Trophoblast cell (in vitro differentiated cells and primary cell): ENCODE data around the gene KRTAP7-1. TPM values are rescaled to one million over a fixed set of nuclear protein-coding genes. Genes with fewer than 3 reads are reported as not detected.

Experiments used
- DNase-seq, 2 donors: peaks; one replicate each; pipeline ENCODE4 v3.0.0-alpha.2; 2016
- H2AFZ ChIP-seq: 2 replicates; pipeline ENCODE4 v1.6.1; 2013; ENCODE audit warnings: low read length, moderate library complexity, mild to moderate bottlenecking; ENCODE audit not compliant: insufficient read depth, poor library complexity
- H2AK5ac ChIP-seq: 2 replicates; pipeline ENCODE4 v1.6.1; 2013; ENCODE audit warnings: mild to moderate bottlenecking, low read length
- H2BK120ac ChIP-seq: 2 replicates; pipeline ENCODE4 v1.6.1; 2013; ENCODE audit warnings: low read length, mild to moderate bottlenecking, moderate library complexity; ENCODE audit not compliant: insufficient read depth, poor library complexity
- H2BK12ac ChIP-seq: 2 replicates; pipeline ENCODE4 v1.6.1; 2013; ENCODE audit warnings: mild to moderate bottlenecking, low read length, moderate library complexity
- H2BK5ac ChIP-seq: 2 replicates; pipeline ENCODE4 v1.6.1; 2013; ENCODE audit warnings: low read length, low read depth, moderate library complexity, mild to moderate bottlenecking; ENCODE audit not compliant: poor library complexity
- H3K14ac ChIP-seq: 2 replicates; pipeline ENCODE4 v1.6.1; 2013; ENCODE audit warnings: mild to moderate bottlenecking, low read length
- H3K18ac ChIP-seq: 2 replicates; pipeline ENCODE4 v1.6.1; 2013; ENCODE audit warnings: mild to moderate bottlenecking, low read length
- H3K23ac ChIP-seq: 2 replicates; pipeline ENCODE4 v1.6.1; 2013; ENCODE audit warnings: low read length
- H3K27ac ChIP-seq: 2 replicates; pipeline ENCODE4 v1.5.1; 2013; ENCODE audit warnings: low read depth, mild to moderate bottlenecking, inconsistent platforms, low read length, moderate library complexity
- H3K27me3 ChIP-seq: 2 replicates; pipeline ENCODE4 v1.6.1; 2013; ENCODE audit warnings: inconsistent platforms, mild to moderate bottlenecking, low read length, moderate library complexity; ENCODE audit not compliant: insufficient read depth
- H3K36me3 ChIP-seq, 2 experiments: 1 replicate in 1 of 2; 2 replicates in 1 of 2; pipeline ENCODE4 v1.6.1; 2013; ENCODE audit warnings: low read length in 2 of 2, mild to moderate bottlenecking in 2 of 2, moderate library complexity in 1 of 2; ENCODE audit not compliant: insufficient read depth in 2 of 2, control insufficient read depth in 1 of 2
- H3K4ac ChIP-seq: 2 replicates; pipeline ENCODE4 v1.6.1; 2013; ENCODE audit warnings: low read depth, mild to moderate bottlenecking, low read length, moderate library complexity
- H3K4me1 ChIP-seq, 2 experiments: 1 replicate in 1 of 2; 2 replicates in 1 of 2; pipeline ENCODE4 v1.6.1; 2013; ENCODE audit warnings: low read length in 2 of 2, mild to moderate bottlenecking in 2 of 2, moderate library complexity in 1 of 2; ENCODE audit not compliant: insufficient read depth in 2 of 2, control insufficient read depth in 1 of 2
- H3K4me2 ChIP-seq: 2 replicates; pipeline ENCODE4 v1.6.1; 2013; ENCODE audit warnings: inconsistent platforms, mild to moderate bottlenecking, low read length, moderate library complexity
- H3K4me3 ChIP-seq: 2 replicates; pipeline ENCODE4 v1.5.1; 2013; ENCODE audit warnings: mild to moderate bottlenecking, low read depth, low read length, inconsistent platforms
- H3K79me1 ChIP-seq: one replicate; pipeline ENCODE4 v1.6.1; 2013; ENCODE audit warnings: low read length
- H3K79me2 ChIP-seq: 2 replicates; pipeline ENCODE4 v1.6.1; 2013; ENCODE audit warnings: low read length, mild to moderate bottlenecking; ENCODE audit not compliant: control insufficient read depth, insufficient read depth, poor library complexity
- H3K9ac ChIP-seq: 2 replicates; pipeline ENCODE4 v1.6.1; 2013; ENCODE audit warnings: mild to moderate bottlenecking, low read length
- H3K9me3 ChIP-seq: 2 replicates; pipeline ENCODE4 v1.6.1; 2013; ENCODE audit warnings: low read depth, mild to moderate bottlenecking, control low read depth, inconsistent platforms, low read length; ENCODE audit not compliant: insufficient read depth
- H4K12ac ChIP-seq: 2 replicates; pipeline ENCODE4 v1.6.1; 2013; ENCODE audit warnings: low read depth, mild to moderate bottlenecking, low read length, moderate library complexity
- H4K8ac ChIP-seq: 2 replicates; pipeline ENCODE4 v1.6.1; 2013; ENCODE audit warnings: low read depth, mild to moderate bottlenecking, low read length, moderate library complexity
- H4K91ac ChIP-seq: one replicate; pipeline ENCODE4 v1.6.1; 2013; ENCODE audit warnings: low read depth, mild to moderate bottlenecking, low read length, moderate library complexity
- WGBS: extraction: QIAGEN DNeasy Blood & Tissue Kit; methylation state at CpG from one replicate; pipeline ENCODE4 v1.1.7; 2013; ENCODE audit warnings: missing lambda C conversion rate; ENCODE audit not compliant: insufficient read length, insufficient coverage; ENCODE audit errors: extremely low coverage; 5-methylcytosine and 5-hydroxymethylcytosine counted together
- polyA plus RNA-seq: library from polyadenylated mRNA; stranded (reverse); fragments of 200-250 nt; gene quantifications from 2 replicates; pipeline ENCODE4 v1.2.3, GENCODE V29; 2013

KRTAP7-1 gene
- polyA plus RNA-seq: not detected in 2 replicates

GRCh38 chr21:30829659-30830058, at the start of gene KRTAP7-1:
TSS of gene KRTAP7-1 (minus strand) at chr21:30829759. CDS start at chr21:30829698, 61 bp downstream.
- H3K27me3 ChIP-seq: no peaks in the 10 kb centered on the region
- H3K36me3 ChIP-seq: no peaks in the 10 kb centered on the region
- H3K79me2 ChIP-seq: no peaks in the 10 kb centered on the region
- H3K23ac ChIP-seq: no peak within 1 kb of the TSS
- no peak within 1 kb of the TSS for H2BK12ac ChIP-seq
- no peak within 1 kb of the TSS for H2AK5ac ChIP-seq
- H2BK120ac ChIP-seq: no peak within 1 kb of the TSS
- H4K91ac ChIP-seq: no peak within 1 kb of the TSS
- H2BK5ac ChIP-seq: no peak within 1 kb of the TSS
- no peak within 1 kb of the TSS for H3K18ac ChIP-seq
- no peak within 1 kb of the TSS for H3K27ac ChIP-seq
- no peak within 1 kb of the TSS for H3K4ac ChIP-seq
- no CpG with 5 or more reads among the region's 4 CpGs for WGBS
- H3K4me2 ChIP-seq: no peak within 1 kb of the TSS
- H3K4me1 ChIP-seq: no peaks in the 10 kb centered on the region
- no peak within 1 kb of the TSS for H3K14ac ChIP-seq
- no peak within 1 kb of the TSS for H3K4me3 ChIP-seq
- H3K9ac ChIP-seq: no peak within 1 kb of the TSS
- H4K12ac ChIP-seq: no peak within 1 kb of the TSS
- H3K9me3 ChIP-seq: no peaks in the 10 kb centered on the region
- no peaks in the 10 kb centered on the region for H3K79me1 ChIP-seq
- peak in 1 of 2 donors; percentile 9 for DNase-seq
- no peak within 1 kb of the TSS for H4K8ac ChIP-seq
- no peak within 1 kb of the TSS for H2AFZ ChIP-seq

GRCh38 chr21:30874526-30874925, 45.0 kb upstream of the KRTAP7-1 start:
- H3K14ac ChIP-seq: no peak overlapping the region
- no peak overlapping the region for H3K4ac ChIP-seq
- H2AFZ ChIP-seq: no peak overlapping the region
- H3K9ac ChIP-seq: no peak overlapping the region
- H3K27ac ChIP-seq: no peak overlapping the region
- no peaks in the 10 kb centered on the region for H3K9me3 ChIP-seq
- H3K4me1 ChIP-seq: no peaks in the 10 kb centered on the region
- H2BK5ac ChIP-seq: no peak overlapping the region
- WGBS: no CpG with 5 or more reads among the region's 2 CpGs
- H4K8ac ChIP-seq: no peak overlapping the region
- no peak overlapping the region for H3K18ac ChIP-seq
- H4K12ac ChIP-seq: no peak overlapping the region
- H3K4me2 ChIP-seq: no peak overlapping the region
- H4K91ac ChIP-seq: no peak overlapping the region
- H3K79me1 ChIP-seq: no peaks in the 10 kb centered on the region
- DNase-seq: no peak
- H2BK120ac ChIP-seq: no peak overlapping the region
- no peak overlapping the region for H2BK12ac ChIP-seq
- H3K27me3 ChIP-seq: no peaks in the 10 kb centered on the region
- H3K23ac ChIP-seq: no peak overlapping the region
- H2AK5ac ChIP-seq: no peak overlapping the region
- no peaks in the 10 kb centered on the region for H3K79me2 ChIP-seq
- no peak overlapping the region for H3K4me3 ChIP-seq
- no peaks in the 10 kb centered on the region for H3K36me3 ChIP-seq

DNA sequence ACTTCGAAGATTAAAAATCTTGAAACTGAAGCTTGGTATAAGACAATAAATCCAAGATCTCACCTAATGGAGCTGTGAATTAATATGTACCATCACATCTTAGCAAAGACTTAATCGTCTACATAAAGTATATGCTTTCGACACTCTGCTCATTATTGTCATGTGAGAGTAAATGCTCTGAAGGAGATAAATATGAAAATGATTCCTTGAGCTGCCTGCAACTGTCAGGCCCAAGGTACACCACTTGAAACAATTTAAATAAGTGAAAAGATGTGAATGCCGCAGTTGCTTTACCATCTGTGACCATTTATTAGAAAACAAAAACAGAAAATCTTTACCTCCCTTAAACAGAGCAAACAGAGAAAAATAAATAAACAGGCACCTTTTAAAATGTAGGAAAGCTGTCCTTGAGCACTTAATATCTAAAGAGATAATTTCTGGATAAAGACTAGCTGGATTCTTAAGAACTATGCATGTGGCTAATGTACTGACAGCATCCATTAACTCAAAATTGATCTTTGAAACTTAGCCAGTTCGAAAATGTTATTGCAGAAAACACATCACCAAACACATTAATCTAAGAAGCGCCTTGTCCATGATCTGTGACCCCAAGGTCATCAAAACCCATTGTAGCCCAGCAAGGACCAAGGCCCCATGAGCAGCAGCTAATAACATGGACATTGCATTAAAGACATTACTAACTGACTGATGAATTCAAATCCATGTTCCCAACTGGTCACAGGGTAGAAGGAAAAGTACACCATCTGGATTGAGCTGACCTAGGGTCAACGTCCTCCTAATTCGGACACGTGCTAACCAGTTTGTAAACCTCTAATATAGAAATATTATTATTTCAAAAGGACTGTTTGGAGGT, 18.3 kb upstream of the KRTAP7-1 start:
- H2AFZ ChIP-seq: no peak overlapping the region
- H2BK12ac ChIP-seq: no peak overlapping the region
- no peak overlapping the region for H2BK120ac ChIP-seq
- H3K9me3 ChIP-seq: no peaks in the 10 kb centered on the region
- H4K91ac ChIP-seq: no peak overlapping the region
- no peak overlapping the region for H3K18ac ChIP-seq
- H3K4me2 ChIP-seq: no peak overlapping the region
- H2BK5ac ChIP-seq: no peak overlapping the region
- no peaks in the 10 kb centered on the region for H3K79me2 ChIP-seq
- H3K9ac ChIP-seq: no peak overlapping the region
- no peaks in the 10 kb centered on the region for H3K27me3 ChIP-seq
- no peak overlapping the region for H2AK5ac ChIP-seq
- H3K4me3 ChIP-seq: no peak overlapping the region
- no peaks in the 10 kb centered on the region for H3K4me1 ChIP-seq
- no peaks in the 10 kb centered on the region for H3K36me3 ChIP-seq
- no peaks in the 10 kb centered on the region for H3K79me1 ChIP-seq
- no peak overlapping the region for H4K12ac ChIP-seq
- no peak overlapping the region for H4K8ac ChIP-seq
- no peak overlapping the region for H3K4ac ChIP-seq
- no CpG with 5 or more reads among the region's 9 CpGs for WGBS
- H3K14ac ChIP-seq: no peak overlapping the region
- H3K23ac ChIP-seq: no peak overlapping the region
- no peak overlapping the region for H3K27ac ChIP-seq
- DNase-seq: no peak

DNA sequence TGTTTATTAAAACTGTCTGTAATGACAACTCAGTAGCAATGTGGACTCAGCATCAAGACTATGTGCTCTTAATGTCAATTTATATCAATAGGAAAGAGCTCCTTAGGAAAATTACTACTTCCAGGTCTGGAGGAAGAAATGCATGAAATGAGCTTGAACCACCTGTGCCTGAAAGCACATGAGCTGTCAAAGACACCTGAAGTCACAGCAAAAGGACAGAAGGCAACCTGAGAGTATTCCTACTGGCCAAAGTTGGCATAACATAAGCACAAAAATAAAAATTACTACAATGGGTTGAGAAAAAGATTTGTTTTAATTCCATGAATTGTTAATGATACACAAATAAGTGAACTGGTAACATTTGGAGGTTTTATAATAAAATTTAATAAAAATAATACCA, 13.4 kb upstream of the KRTAP7-1 start:
- no peak for DNase-seq
- no peaks in the 10 kb centered on the region for H3K79me2 ChIP-seq
- H3K14ac ChIP-seq: no peak overlapping the region
- no peak overlapping the region for H3K4me3 ChIP-seq
- no peak overlapping the region for H3K4ac ChIP-seq
- no peaks in the 10 kb centered on the region for H3K36me3 ChIP-seq
- H4K12ac ChIP-seq: no peak overlapping the region
- H2AK5ac ChIP-seq: no peak overlapping the region
- H3K23ac ChIP-seq: no peak overlapping the region
- H3K9me3 ChIP-seq: no peaks in the 10 kb centered on the region
- H3K18ac ChIP-seq: no peak overlapping the region
- H3K27me3 ChIP-seq: no peaks in the 10 kb centered on the region
- no peak overlapping the region for H2BK5ac ChIP-seq
- no peak overlapping the region for H2BK120ac ChIP-seq
- H3K4me2 ChIP-seq: no peak overlapping the region
- H2BK12ac ChIP-seq: no peak overlapping the region
- H4K91ac ChIP-seq: no peak overlapping the region
- H4K8ac ChIP-seq: no peak overlapping the region
- no peak overlapping the region for H3K9ac ChIP-seq
- H3K79me1 ChIP-seq: no peaks in the 10 kb centered on the region
- H3K27ac ChIP-seq: no peak overlapping the region
- no peaks in the 10 kb centered on the region for H3K4me1 ChIP-seq
- no peak overlapping the region for H2AFZ ChIP-seq
